HPDE6-E6E7 (cell line): ENCODE measurements around the gene TBC1D22A.

Experiments
- DNase-seq: peaks from one replicate; pipeline ENCODE4 v3.0.0; 2011; ENCODE audit warnings: missing footprints; ENCODE audit errors: extremely low spot score

Gene TBC1D22A

GRCh38 chr22:46909237-46910030, 147.0 kb downstream of the TBC1D22A start:
- DNase-seq, result no peak

- no peak for DNase-seq
Observed at GRCh38 chr22:46910624-46911023, 148.2 kb downstream of the TBC1D22A start.

- DNase-seq, result no peak
Observed at GRCh38 chr22:46911346-46911745, 148.9 kb downstream of the TBC1D22A start.

GRCh38 chr22:46913351-46913750, 150.9 kb downstream of the TBC1D22A start:
- DNase-seq, result no peak

GRCh38 chr22:46914481-46914880, 152.0 kb downstream of the TBC1D22A start:
- DNase-seq, result no peak

GRCh38 chr22:46914916-46915894, 152.8 kb downstream of the TBC1D22A start:
- no peak for DNase-seq

- DNase-seq, result no peak
Observed at GRCh38 chr22:46915950-46916730, 153.7 kb downstream of the TBC1D22A start.

- no peak for DNase-seq
Observed at GRCh38 chr22:46916886-46917770, 154.7 kb downstream of the TBC1D22A start.

- DNase-seq, result no peak
Observed at GRCh38 chr22:46917771-46918101, 155.3 kb downstream of the TBC1D22A start.

GRCh38 chr22:46918197-46918596, 155.7 kb downstream of the TBC1D22A start:
- DNase-seq, result no peak

- no peak for DNase-seq
Observed at GRCh38 chr22:46922037-46922436, 159.6 kb downstream of the TBC1D22A start.

- no peak for DNase-seq
Observed at GRCh38 chr22:46923394-46923793, 160.9 kb downstream of the TBC1D22A start.

- DNase-seq, result no peak
Observed at GRCh38 chr22:46925818-46926217, 163.4 kb downstream of the TBC1D22A start.

- no peak for DNase-seq
Observed at GRCh38 chr22:46929046-46929709, 166.7 kb downstream of the TBC1D22A start.

GRCh38 chr22:46929710-46930204, 167.3 kb downstream of the TBC1D22A start:
- no peak for DNase-seq

GRCh38 chr22:46931414-46931813, 169.0 kb downstream of the TBC1D22A start:
- DNase-seq, result peak; percentile 25

- peak; percentile 23 for DNase-seq
Observed at GRCh38 chr22:46931881-46932280, 169.4 kb downstream of the TBC1D22A start.

- DNase-seq, result no peak
Observed at GRCh38 chr22:46933040-46933930, 170.8 kb downstream of the TBC1D22A start.

GRCh38 chr22:46934172-46934745, 171.8 kb downstream of the TBC1D22A start:
- no peak for DNase-seq
